ENCODE results near the gene HAUS3. TPM values are rescaled to one million over a fixed set of nuclear protein-coding genes. Genes with fewer than 3 reads are reported as not detected.

The HAUS3 gene
- total and polyA plus RNA-seq, 2 of the 8 experiments (the other 6 are each of a cell fraction or from before 2014, with no cell fraction given): 3.2 to 14.8 TPM

- Histone ChIP-seq H2BK20ac (ENCODE audit: low read length) (no peak overlapping the region), H3K9ac (replicated peaks in 1 of 4; ENCODE audit: extremely low read depth in 1 of 4, low read depth in 3 of 4, low read length in 3 of 4) (no peak overlapping the region), H2BK120ac (replicated peaks; ENCODE audit: low read depth, low read length) (no peak overlapping the region), H4K20me1 (replicated peaks in 1 of 2; ENCODE audit: control insufficient read depth in 1 of 2, insufficient read depth in 2 of 2, low read length in 2 of 2) (peaks cover 0 to 6% of the 10 kb centered on the region in 2 experiments), H3K23ac (ENCODE audit: insufficient read length) (no peak overlapping the region), H2AK5ac (ENCODE audit: low read depth, low read length) (no peak overlapping the region), H4K8ac (ENCODE audit: extremely low read depth, insufficient read depth, low read length) (no peak overlapping the region), H3K79me2 (ENCODE audit: control insufficient read depth in 1 of 2, insufficient read depth in 2 of 2, low read length in 2 of 2) (no peaks in the 10 kb centered on the region), H4K5ac (ENCODE audit: insufficient read length, low read depth, low read length) (no peak overlapping the region), H3K18ac (ENCODE audit: extremely low read depth, low read length) (no peak overlapping the region), H3K14ac (ENCODE audit: insufficient read length) (no peak overlapping the region), H3K36me3 (ENCODE audit: control insufficient read depth in 2 of 4, insufficient read depth in 4 of 4, low read length in 3 of 4) (no peaks in the 10 kb centered on the region), H3K4ac (replicated peaks; ENCODE audit: insufficient read length, low read depth, low read length) (no peak overlapping the region), H2BK5ac (ENCODE audit: low read depth, low read length) (no peak overlapping the region), H3K4me3 (ENCODE audit: extremely low read depth in 1 of 4, insufficient read depth in 2 of 4, low read depth in 3 of 4, low read length in 4 of 4) (no peak overlapping the region), H3K79me1 (ENCODE audit: low read depth, low read length) (no peaks in the 10 kb centered on the region), H3K9me3 (ENCODE audit: insufficient read depth in 2 of 2, low read depth in 1 of 2, low read length in 1 of 2) (no peaks in the 10 kb centered on the region), H2AFZ (ENCODE audit: low read length) (no peak overlapping the region), H4K91ac (replicated peaks; ENCODE audit: insufficient read length, low read length) (no peak overlapping the region), H3K4me2 (ENCODE audit: insufficient read depth in 1 of 2, low read depth in 2 of 2, low read length in 2 of 2) (no peak overlapping the region), H2BK12ac (ENCODE audit: low read depth, low read length) (no peak overlapping the region), H3K27ac (ENCODE audit: low read depth, low read length) (no peak overlapping the region), H3K27me3 (replicated peaks in 1 of 4; ENCODE audit: control insufficient read depth in 3 of 4, extremely low read depth in 1 of 4, insufficient read depth in 3 of 4, low read length in 3 of 4) (no peaks in the 10 kb centered on the region), H2BK15ac (ENCODE audit: low read length) (no peak overlapping the region), H3K56ac (replicated peaks; ENCODE audit: insufficient read length, low read depth, low read length) (no peak overlapping the region), H3K4me1 (replicated peaks in 1 of 4; ENCODE audit: control insufficient read depth in 3 of 4, insufficient read depth in 4 of 4, low read length in 3 of 4) (peaks cover 0 to 5% (median 0%) of the 10 kb centered on the region in 4 experiments; a peak in 2 of 7 replicates), H3K23me2 (ENCODE audit: low read depth, low read length) (peaks cover 7% of the 10 kb centered on the region; the same call in 1 of the 2 replicates)
- no peak for TF ChIP-seq CBX8 (IDR thresholded peaks at IDR 0.05; ENCODE audit: borderline replicate concordance, low read depth, low read length)
- no peak for TF ChIP-seq CHD1 (IDR thresholded peaks at IDR 0.05; ENCODE audit: low read depth, low read length)
- TF ChIP-seq KDM5A (IDR thresholded peaks at IDR 0.05; ENCODE audit: low read length): no peak
- TF ChIP-seq BCL11A (IDR thresholded peaks at IDR 0.05; ENCODE audit: low read depth in 2 of 2, low read length in 2 of 2): no peak
- WGBS, 2 experiments (ENCODE audit: extremely low coverage in 1 of 2, insufficient coverage in 1 of 2, insufficient read length in 1 of 2, insufficient replicate concordance in 2 of 2, low coverage in 1 of 2, low lambda C conversion rate in 2 of 2, missing lambda C conversion rate in 1 of 2): 91% methylated on average over 23 of the region's 23 CpGs; no CpG with 5 or more reads in 1 of the 2 experiments
- DNase-seq (ENCODE audit: low read depth in 1 of 2, low spot score in 2 of 2): no peak
- POLR2A ChIA-PET (ENCODE audit: partially characterized antibody): no interaction called here
- no peak for FAIRE-seq
- CTCF ChIA-PET (ENCODE audit: partially characterized antibody): interaction anchor here (0.6 kb wide), 1 partner anchor 350 kb away, joined by 3 read pairs; no protein-coding TSS in a partner anchor
Observed at GRCh38 chr4:2284161-2284933, 42.4 kb upstream of the HAUS3 start.
